Raji (cell line): Measurements from ENCODE around the gene MON1B.

Experiments used
- POLR2A ChIP-seq: IDR thresholded peaks from 2 replicates; pipeline ENCODE4 v1.6.1; 2011; ENCODE audit warnings: low read depth, low read length, control low read depth; ENCODE audit not compliant: insufficient read depth

The MON1B gene

GRCh38 chr16:77194295-77195231, 3.6 kb downstream of the MON1B start:
- TF ChIP-seq POLR2A: no peak

DNA sequence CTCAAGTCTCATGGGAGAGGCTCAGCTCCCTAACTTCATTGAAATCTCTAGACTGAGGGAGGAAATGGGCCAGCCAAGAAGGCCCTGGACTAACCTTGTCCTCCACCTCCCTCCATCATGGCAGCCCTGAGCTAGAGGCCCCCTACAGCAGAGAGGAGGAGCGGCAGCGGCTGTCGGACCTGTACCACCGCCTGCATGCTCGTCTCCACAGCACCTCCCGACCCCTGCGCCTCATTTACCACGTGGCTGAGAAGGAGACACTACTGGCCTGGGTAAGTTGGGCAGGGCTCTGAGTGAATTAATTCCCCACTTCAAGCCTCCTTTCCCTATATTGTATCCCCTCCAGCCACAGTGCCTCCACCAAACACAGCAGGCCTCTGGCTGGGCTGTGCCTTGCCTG, 4.4 kb downstream of the MON1B start:
- TF ChIP-seq POLR2A: no peak

DNA sequence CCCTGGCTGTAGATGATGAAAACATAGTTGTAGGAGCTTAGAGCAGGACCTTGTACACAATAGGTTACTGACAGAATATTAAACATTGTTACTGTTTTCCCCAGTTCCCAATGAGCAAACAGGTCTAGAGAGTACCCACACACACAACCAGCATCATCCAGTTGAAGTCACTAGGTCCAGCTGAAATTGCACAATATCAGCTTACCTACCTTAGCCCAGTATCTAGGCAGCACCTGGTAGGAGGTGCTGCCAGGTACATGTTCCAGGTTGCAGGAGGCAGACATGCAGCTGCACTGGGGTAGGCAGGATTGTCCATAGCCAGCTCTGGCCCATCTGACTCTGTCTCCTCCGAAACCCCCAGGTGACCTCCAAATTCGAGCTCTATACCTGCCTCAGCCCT, 6.8 kb downstream of the MON1B start:
- no peak for TF ChIP-seq POLR2A

- TF ChIP-seq POLR2A: no peak
These were observed 8.2 kb downstream of the MON1B start, which contains the start of gene SYCE1L for GRCh38 chr16:77199211-77199610. SYCE1L (plus strand) TSS chr16:77199408; CDS start chr16:77199452, 44 bp downstream.

GRCh38 chr16:77206533-77206932, 15.5 kb downstream of the MON1B start:
- TF ChIP-seq POLR2A: no peak

DNA sequence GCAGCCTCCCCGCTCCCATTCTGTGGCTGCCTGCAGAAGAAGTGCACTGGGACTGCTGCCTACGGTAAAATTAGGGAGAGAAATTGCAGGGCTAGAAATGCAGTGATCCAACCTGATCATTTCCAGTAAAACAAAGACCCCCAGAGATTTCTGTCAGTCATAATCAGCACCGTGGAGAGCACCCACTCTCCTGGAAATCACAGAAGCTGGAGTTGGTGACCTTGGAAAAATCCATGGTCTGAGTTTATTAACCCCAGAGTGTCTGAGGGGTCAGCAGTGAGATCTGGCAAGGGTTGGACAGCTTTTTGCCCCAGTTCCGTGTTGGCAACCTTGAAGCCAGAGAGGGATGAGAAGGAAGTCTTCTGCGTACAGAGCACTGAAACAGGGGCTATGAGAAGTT, 16.0 kb downstream of the MON1B start:
- TF ChIP-seq POLR2A: no peak

GRCh38 chr16:77208382-77208781, 17.4 kb downstream of the MON1B start:
- no peak for TF ChIP-seq POLR2A

- no peak for TF ChIP-seq POLR2A
These were observed 21.1 kb downstream of the MON1B start for GRCh38 chr16:77211880-77212740.

- no peak for TF ChIP-seq POLR2A
These were observed 22.0 kb downstream of the MON1B start for GRCh38 chr16:77212741-77213541.

GRCh38 chr16:77213542-77214106, 22.6 kb downstream of the MON1B start:
- no peak for TF ChIP-seq POLR2A

DNA sequence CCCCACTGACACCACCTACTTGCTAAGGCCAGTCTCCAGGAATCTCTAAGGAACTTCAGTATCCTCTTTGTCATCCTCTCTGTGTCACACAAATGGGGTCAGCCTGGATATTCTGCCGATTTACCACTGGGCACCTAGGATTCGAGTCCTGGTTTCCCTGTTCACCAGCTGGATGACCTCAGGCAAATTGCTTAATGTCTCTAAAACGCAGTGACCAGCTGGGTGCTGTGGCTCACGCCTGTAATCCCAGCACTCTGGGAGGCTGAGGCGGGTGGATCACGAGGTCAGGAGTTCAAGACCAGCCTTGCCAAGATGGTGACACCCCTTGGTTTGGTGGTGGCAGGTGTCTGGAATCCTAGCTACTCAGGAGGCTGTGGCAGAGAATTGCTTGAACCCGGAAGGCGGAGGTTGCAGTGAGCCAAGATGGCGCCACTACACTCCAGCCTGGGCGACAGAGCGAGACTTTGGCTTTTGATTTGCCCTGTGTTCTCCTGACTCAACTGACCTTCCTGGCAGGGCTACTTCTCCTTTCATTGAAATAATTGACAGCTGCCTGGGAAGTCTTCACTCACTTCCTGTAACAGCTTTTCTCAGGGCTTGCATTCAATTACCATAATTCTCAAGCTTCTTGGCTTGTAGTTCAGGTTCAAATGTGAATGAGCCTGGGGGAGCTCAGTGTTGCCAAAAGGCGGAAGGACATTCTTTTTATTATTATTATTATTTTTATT, 23.6 kb downstream of the MON1B start:
- TF ChIP-seq POLR2A: no peak

DNA sequence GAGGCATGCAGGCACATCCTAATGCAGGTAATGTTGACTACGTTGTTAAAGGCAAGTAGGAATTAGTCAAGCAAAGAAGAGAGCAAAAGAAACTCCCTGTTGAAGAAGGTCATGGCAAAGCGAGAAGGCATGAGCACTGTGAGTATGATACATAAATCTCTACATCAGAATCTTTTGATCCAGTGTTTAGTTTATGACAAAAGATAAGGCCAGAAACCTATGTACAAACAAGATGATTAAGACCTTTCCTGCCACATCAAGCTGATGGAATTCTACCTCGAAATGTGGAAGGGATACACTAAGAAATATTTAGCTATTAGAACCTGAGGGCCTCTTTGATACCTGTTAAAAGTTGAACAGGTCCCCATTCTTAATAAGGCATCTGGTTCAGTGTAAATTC, 28.4 kb downstream of the MON1B start:
- TF ChIP-seq POLR2A: no peak

DNA sequence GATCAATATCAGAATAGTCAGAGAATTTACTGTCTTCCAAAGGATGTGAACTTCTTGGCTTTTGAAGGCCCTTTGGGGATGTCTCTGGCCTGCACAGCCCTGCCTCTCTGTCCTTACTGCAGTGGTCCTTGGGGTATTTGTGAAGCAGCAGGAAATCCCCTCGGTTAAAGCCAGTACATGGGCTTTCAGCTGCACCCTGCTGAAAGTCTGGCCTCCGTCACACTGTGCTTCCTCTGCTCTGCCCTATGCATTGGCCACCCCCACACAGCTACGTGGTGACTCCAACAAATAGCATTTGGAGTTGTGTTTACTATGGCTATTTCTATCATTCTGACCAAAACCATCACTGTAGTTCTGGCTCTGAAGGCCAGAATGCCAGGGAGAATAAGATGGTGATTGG, 29.4 kb downstream of the MON1B start:
- TF ChIP-seq POLR2A: no peak

GRCh38 chr16:77221482-77221881, 30.5 kb downstream of the MON1B start:
- no peak for TF ChIP-seq POLR2A
